GM19463 (cell line): ENCODE data around the gene TGFB1I1.
"Not testable (repeated sequence)": the region's sequence is repeated elsewhere in the genome, so short reads cannot be mapped to it uniquely, and the experiment has no call there.

Experiments
- ATAC-seq: cut with Tn5 transposase; IDR thresholded peaks from one replicate; pipeline ENCODE4 v1.9.1; 2021; ENCODE audit warnings: mild to moderate bottlenecking, moderate library complexity; ENCODE audit not compliant: unreplicated experiment

TGFB1I1 gene

DNA sequence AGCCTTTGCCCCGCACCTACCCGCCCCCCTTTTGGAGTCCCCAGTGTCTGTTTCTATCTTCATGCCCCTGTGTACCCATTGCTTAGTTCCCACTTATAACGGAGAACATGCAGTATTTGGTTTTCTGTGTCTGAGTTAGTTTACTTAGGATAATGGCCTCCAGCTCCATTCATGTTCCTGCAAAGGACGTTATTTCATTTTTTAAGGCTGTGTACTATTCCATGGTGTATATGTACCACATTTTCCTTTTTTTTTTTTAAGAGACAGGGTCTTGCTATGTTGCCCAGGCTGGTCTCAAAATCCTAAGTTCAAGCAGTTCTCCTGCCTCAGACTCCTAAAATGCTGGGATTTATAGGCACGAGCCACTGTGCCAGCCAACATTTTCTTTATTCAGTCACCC is 4.1 kb upstream of the TGFB1I1 start:
- no peak for ATAC-seq

DNA sequence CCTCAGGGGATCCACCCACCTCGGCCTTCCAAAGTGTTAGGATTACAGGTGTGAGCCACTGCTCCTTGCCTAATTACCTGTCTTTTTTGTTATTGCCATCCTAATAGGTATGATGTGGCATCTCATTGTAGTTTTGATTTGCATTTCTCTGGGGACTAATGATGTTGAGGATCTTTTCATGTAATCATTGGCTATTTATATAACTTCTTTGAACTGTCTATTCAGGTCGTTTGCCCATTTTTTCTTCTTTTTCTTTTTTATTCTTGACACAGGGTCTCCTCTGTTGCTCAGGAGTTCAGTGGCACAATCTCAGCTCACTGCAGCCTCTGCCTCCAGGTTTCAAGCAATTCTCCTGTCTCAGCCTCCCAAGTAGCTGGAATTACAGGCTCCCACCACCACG is 1.3 kb upstream of the TGFB1I1 start:
- no peak for ATAC-seq

DNA sequence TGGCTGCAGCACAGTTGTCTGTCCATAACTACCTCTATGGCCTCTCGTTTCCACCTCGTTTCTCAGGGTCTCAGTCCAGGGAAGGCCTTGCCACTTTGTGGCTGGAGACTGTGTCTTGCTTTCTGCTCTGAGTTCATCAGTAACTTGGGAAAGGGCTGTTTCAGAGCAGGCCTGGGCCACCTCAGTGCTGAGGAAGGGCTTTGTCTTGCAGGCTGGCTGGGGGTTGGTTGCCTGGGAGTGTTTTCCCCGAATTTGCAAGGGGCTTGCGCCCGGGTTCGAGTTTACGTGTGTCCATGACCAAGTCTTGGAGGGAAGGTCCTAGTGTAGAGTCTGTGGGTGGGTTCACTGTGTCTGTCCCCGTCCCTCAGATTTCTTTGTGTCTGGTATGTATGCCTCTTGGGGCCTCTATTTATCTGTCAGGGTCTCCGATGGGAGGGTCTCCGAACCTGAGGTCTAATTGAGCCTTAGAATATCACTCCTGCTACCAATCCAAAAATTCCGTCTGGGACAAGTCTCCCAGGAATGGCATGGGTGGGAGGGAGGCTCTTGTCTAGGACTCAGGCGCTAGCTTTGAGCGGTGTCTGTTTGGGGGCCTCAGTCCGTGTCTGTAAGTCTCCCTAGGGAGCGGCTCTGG is 594 bp upstream of the TGFB1I1 start:
- ATAC-seq, result no peak

DNA sequence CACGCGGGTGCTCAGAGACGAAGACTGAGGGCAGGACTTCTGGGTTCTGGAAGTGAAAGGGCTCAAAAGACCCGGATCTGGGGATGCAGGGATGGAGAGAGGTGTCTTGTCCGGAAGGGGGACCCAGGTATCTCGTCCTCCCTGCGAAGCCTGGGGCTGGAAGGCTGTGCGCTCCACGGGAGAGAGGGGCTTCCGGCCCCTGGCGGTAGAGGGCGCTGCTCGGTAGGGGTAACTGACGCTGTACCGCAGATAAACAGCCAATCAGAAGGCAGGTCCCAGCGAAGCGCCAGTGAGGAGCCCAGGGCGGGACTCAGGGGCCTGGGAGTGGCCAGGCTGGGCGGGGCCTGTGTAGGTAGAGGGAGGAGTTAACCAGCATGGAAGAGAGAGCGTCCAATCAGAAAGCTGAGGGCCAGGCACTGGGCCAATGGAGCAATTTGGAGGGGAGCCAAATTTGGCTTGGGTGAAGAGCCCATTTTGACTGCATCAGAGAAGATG is 804 bp downstream of the TGFB1I1 start:
- ATAC-seq, result no peak

DNA sequence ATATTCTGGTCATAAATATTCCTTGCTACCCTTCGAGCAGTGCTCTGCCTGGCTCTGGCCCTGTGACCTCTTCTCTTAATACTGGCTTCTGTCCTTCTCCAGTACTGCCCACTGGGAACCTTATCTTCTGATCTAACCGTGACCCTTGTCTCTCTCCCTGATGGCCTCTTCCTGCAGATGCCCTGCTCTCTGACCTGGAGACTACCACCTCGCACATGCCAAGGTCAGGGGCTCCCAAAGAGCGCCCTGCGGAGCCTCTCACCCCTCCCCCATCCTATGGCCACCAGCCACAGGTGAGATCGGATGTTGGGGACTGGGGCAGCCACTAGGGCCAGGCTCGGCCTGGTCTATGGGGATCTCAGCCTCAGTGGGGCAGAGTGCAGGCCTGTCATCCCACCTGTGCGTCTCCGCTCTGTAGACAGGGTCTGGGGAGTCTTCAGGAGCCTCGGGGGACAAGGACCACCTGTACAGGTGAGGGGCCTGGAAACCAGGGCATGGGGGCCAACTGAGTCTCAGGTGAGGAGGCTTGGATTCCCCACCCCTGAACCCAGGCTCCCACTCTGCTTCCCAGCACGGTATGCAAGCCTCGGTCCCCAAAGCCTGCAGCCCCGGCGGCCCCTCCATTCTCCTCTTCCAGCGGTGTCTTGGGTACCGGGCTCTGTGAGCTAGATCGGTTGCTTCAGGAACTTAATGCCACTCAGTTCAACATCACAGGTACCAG is 1.5 kb downstream of the TGFB1I1 start:
- no peak for ATAC-seq

DNA sequence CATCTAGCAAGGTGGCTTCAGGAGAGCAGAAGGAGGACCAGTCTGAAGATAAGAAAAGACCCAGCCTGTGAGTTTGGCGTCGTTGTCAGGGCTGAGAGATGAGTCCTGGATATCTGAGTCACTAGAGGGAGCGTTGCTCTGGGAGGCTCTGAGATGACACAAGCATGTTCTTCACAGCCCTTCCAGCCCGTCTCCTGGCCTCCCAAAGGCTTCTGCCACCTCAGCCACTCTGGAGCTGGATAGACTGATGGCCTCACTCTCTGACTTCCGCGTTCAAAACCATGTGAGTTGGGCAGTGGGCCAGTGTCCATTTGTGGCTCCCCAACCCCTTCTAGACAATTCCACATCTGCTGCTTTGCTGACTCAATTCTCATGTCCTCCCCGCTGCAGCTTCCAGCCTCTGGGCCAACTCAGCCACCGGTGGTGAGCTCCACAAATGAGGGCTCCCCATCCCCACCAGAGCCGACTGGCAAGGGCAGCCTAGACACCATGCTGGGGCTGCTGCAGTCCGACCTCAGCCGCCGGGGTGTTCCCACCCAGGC is 2.3 kb downstream of the TGFB1I1 start:
- no peak for ATAC-seq

DNA sequence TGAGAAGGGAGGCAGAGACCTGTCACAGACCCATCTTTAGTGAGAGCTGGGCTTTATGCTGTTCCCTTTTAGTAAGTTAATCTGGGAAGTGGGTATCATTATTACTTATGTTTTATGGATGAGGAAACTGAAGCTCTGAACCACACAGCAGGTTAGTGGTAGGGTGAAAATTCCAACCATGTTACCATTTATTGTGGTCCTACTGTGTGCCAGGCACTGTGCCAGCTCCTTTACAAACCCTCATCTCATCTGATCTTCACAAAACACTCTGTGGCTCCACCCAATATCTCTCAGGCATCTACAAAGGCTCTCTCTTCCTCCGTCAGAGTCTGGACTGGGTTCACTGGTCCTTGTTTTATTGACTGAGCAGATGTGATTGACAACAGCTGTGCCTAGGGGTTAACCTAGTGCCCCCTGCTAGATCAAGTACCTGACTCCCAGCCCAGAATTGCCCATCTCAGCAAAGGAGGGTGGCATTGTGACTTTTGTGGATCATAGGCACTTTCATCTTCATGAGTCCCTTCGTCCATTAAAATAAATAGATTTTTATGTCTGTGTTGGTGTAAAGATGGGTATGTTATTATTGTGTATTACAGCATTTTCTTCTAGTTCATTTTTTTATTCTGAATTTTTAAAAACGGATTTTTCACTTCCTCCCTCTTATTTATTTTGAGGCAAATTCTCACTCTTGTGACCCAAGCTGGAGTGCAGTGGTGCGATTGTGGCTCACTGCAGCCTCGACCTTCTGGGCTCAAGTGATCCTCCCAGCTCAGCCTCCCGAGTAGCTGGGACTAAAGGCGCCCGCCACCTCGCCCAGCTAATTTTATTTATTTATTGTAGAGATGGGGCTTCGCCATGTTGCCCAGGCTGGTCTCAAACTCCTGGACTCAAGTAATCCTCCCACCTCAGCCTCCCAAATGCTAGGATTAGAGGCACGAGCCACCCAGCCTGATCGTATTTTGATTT is 3.1 kb downstream of the TGFB1I1 start:
- ATAC-seq, result no peak

DNA sequence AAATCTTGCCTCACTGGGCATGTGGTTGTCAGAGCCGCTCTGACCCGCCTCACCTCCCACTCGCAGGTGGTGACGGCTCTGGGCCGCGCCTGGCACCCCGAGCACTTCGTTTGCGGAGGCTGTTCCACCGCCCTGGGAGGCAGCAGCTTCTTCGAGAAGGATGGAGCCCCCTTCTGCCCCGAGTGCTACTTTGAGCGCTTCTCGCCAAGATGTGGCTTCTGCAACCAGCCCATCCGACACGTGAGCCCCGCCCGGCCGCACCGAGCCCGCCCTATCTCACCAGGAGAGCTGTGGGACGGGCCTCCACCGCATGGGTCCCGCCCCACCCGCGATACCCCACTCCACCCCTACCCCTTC is 4.0 kb downstream of the TGFB1I1 start:
- no peak for ATAC-seq

DNA sequence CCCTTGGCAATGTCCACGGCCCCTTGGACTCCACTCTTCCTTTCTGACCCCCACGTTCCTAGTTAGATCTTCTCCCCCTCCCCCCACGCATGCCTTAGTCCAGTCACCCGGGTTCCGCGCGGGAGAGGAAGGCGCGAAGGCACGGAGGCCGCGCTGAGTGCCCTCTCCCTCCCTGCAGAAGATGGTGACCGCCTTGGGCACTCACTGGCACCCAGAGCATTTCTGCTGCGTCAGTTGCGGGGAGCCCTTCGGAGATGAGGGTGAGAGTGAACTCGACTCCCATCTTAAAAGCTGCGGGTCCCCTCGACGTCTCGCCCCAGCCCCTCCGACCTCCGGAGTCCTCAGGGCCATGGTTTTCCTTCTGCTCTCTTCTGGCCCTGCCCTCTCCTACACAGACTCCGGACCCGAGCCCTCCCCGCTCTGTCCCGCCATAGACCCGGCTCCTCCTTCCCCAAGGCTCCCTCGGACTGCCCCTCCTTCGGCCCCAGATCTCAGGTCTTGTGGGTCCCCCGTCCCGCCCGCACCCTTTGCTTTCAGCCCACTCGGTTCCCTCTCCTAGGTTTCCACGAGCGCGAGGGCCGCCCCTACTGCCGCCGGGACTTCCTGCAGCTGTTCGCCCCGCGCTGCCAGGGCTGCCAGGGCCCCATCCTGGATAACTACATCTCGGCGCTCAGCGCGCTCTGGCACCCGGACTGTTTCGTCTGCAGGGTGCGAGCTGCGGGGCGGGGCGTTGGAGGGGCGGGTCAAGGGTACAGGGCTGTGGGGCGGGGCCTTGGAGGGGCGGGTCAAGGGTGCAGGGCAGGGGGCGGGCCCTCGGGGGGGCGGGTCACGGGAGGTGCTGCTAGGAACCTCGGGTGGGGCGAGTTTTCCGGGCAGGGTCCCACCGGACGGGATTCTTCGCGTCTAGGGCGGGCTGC is 4.6 kb downstream of the TGFB1I1 start:
- ATAC-seq, result peak; percentile 73

DNA sequence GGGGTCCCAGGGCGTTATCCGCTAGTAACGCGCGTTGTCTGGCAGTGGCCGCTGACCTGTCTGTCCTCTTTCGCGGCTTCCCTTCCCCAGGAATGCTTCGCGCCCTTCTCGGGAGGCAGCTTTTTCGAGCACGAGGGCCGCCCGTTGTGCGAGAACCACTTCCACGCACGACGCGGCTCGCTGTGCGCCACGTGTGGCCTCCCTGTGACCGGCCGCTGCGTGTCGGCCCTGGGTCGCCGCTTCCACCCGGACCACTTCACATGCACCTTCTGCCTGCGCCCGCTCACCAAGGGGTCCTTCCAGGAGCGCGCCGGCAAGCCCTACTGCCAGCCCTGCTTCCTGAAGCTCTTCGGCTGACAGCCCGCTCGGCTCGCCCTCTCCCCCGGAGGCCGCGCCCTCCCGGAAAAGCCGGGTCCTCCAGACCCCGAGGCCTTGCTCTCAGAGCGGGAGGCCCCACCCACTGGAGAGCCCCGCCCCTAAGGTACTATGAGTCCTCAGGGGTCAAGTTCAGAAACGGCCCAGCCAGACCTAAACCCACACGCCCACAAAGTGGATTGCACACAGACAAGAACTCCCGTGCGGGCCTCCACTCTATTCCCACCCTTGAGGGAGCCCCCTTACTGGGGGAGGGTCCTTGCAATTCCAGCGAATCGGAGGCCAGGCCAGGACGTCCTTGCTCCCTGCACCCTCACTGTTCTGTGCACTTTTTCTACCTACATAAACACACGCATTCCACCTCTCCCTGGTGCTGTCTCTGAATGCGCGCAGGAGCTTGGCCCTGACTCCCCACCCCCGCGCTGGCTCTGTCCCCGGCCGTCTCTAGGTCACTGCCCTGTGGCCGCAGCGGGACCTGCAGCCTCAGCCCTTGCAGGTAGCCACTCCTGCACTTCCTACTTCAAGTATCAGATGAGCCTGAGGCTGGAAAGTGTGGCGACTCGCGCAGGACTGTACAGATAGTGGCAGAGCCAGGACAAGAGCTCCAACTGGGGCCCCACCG is 5.6 kb downstream of the TGFB1I1 start:
- ATAC-seq, result peak; percentile 30

DNA sequence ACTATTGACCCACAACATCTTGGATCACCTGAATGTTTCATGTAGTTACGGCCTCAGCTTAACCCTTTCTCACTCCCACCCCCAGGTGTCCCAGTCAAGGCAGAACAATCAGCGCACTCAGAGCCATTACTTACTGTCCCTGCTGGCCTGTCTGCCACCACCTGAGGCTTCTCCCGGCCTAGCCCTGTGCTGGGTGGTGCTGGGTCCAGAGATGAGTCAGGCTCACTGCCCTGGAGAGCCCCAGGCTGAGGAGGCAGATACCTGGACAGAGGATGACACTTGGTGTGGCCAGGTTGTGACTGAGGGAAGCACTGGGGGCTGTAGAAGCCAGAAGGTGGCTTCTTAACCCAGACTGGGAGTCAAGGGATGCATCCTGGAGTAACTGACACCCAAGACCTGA is 7.0 kb downstream of the TGFB1I1 start:
- ATAC-seq, result no peak

DNA sequence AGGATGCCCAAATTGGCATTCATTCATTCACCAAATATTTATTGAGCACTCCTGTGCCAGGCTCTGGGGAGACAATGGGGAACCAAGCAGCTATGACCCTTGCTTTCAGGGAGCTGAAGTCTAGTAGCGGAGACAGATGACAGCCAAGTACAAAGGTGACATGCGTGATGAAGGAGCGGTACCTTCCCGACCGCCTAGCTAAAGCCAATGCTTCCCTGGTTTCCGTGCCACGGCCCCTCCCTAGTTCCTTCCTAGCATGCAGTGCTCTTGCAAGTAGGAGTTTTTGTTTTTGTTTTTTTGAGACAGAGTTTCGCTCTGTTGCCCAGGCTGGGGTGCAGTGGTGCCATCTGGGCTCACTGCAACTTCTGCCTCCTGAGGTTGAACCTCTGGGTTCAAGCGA is 7.8 kb downstream of the TGFB1I1 start:
- no peak for ATAC-seq

DNA sequence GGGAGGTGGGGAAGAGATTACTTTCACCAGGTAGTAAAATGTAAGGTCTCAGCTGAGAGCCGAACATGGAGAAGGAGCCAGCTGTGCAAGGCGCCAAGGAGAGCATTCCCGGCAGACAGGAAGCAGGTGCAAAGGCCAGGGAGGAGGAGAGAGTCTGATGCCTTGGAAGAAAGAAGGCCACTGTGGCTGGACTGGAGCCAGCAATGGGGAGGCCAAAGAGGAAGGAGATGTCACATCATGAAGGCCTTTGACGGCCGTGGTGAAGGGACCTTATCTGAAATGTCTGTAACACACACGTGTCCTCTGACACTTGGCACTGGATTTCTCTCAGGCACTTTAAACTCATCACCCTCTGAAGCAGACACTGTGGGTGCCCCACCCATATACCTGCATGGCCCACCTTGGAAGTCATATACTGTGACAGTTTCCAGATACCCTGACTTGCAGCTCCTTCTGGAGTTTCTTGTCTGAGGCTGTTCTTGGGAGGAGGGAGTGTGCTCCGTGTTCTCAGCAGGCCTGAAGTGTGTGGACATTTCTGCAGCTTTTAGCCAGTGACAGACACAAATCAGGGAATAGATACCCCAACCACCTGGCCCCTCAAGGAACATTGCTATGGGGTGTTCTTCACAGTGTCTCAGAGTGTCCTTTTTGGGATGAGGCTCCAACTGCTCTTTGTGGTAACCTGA is 9.0 kb downstream of the TGFB1I1 start:
- ATAC-seq, result no peak

DNA sequence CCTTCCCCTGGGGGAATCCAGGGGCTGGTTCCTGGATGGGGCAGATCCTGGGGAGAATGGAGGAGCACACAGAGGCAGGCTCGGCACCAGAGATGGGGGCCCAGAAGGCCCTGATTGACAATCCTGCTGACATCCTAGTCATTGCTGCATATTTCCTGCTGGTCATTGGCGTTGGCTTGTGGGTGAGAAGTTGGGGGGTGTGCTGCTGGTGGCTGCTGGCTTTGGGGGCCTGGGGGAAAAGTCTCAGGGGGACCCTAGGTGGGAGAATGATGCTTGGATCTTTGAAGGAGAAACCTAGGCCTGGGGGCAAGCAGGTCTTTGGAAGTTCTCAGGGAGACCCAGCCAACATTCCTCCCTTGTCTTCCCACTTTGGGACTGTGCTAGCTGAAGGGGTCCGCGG is 11.1 kb downstream of the TGFB1I1 start, which contains the start of gene SLC5A2:
TSS of gene SLC5A2 (plus strand) at position 43 of the 400 bp plus-strand sequence. CDS start at position 57, 14 bp downstream.
- ATAC-seq, result no peak

DNA sequence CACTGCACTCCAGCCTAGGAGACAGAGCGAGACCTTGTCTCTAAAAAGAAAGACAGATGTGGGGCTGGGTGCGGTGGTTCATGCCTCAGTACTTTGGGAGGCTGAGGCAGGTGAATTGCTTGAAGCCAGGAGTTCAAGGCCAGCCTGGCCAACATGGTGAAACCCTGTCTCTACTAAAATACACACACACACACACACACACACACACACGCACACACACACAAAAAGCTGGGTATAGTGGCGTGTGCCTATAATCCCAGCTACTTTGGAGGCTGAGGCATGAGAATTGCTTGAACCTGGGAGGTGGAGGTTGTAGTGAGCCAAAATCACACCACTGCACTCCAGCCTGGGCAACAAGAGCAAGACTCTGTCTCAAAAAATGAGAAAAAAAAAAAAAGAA is 12.1 kb downstream of the TGFB1I1 start:
- not testable (repeated sequence) for ATAC-seq

DNA sequence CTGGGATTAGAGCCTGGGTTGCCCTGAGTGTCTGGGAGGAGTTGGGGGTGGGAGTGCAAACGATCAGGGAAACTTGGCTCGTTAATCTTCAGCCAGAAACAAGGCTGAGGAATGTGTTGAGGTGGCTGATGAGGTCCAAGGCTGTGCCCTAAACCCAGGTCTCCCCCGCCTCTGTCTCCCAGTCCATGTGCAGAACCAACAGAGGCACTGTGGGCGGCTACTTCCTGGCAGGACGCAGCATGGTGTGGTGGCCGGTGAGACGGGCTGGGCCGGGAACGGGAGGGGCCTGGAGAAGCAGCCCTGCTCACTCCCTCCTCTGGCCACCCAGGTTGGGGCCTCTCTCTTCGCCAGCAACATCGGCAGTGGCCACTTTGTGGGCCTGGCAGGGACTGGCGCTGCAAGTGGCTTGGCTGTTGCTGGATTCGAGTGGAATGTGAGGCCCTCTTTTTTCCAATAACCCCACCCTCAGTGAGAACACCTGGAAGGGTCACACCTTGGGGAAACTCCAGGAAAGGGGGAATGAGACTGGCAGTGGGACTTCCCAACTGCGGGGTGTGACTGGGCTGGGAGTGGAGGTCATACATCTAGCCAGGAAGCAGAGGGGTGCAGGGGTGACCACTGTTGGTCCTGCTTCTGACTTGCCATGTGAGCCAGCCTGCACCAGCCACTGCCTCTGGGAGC is 12.7 kb downstream of the TGFB1I1 start:
- ATAC-seq, result no peak

DNA sequence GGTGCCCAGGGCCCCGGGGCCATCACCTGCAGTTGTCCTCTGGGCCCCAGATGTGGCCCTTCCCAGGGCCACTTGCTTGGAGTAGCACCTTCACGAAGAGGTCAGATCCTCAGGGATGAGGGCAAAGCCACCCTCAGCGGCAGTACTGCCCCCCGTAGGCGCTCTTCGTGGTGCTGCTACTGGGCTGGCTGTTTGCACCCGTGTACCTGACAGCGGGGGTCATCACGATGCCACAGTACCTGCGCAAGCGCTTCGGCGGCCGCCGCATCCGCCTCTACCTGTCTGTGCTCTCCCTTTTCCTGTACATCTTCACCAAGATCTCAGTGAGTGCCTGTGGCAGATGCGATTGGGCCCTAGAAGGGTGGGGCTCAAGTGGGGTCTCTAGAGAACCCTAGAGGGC is 13.6 kb downstream of the TGFB1I1 start:
- ATAC-seq, result no peak

DNA sequence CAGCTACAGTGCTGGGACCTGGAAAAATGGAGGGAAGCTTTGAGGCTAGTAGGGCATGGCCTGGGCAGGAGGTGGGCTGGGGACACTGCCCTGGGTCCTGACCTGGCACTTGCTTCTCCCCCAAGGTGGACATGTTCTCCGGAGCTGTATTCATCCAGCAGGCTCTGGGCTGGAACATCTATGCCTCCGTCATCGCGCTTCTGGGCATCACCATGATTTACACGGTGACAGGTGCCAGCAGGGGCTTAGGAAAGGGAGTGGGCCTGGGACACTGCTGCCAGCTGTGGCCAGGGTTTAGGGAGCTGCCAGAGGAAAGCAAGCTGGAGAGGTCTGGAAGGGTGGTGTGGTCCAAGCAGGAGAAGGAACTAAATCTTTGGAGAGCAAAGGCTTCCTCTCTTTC is 14.1 kb downstream of the TGFB1I1 start:
- no peak for ATAC-seq
